Calu3 (cell line): ENCODE data around the gene HNF4A. TPM values are rescaled to one million over a fixed set of nuclear protein-coding genes. Genes with fewer than 3 reads are reported as not detected.

ENCODE experiments used
- BruUV-seq: library from RNA; stranded (reverse); fragments of 400-500 nt; replicated peaks from 2 replicates; lab custom pipeline; 2021; lab: Mats Ljungman, UMichigan
- CTCF ChIA-PET: fragments of 300-600 bp; sonication (Branson Sonifier 250); formaldehyde crosslinking; loops from one replicate; lab custom pipeline; 2022; ENCODE audit warnings: antibody characterized with exemption; lab: Charles Lee
- DNase-seq: peaks from one replicate; pipeline ENCODE4 v3.0.0; 2022
- H3K27ac Mint-ChIP-seq: one replicate; pipeline ENCODE4 v1.8.0; 2022; ENCODE audit warnings: mixed read lengths; ENCODE audit not compliant: unreplicated experiment
- H3K27me3 Mint-ChIP-seq: one replicate; pipeline ENCODE4 v1.8.0; 2022; ENCODE audit warnings: mixed read lengths; ENCODE audit not compliant: unreplicated experiment
- H3K36me3 Mint-ChIP-seq: one replicate; pipeline ENCODE4 v1.8.0; 2022; ENCODE audit warnings: mild to moderate bottlenecking, moderate library complexity, mixed read lengths; ENCODE audit not compliant: insufficient read depth, unreplicated experiment
- H3K4me1 Mint-ChIP-seq: one replicate; pipeline ENCODE4 v1.8.0; 2022; ENCODE audit warnings: mild to moderate bottlenecking, low read depth, mixed read lengths; ENCODE audit not compliant: unreplicated experiment
- H3K4me3 Mint-ChIP-seq: one replicate; pipeline ENCODE4 v1.8.0; 2022; ENCODE audit warnings: mild to moderate bottlenecking, low read depth, moderate library complexity, mixed read lengths; ENCODE audit not compliant: unreplicated experiment
- H3K9me3 Mint-ChIP-seq: one replicate; pipeline ENCODE4 v1.8.0; 2022; ENCODE audit warnings: low read depth, mixed read lengths; ENCODE audit not compliant: unreplicated experiment
- intact Hi-C: fragments of 100-400 bp; cut with micrococcal nuclease; formaldehyde crosslinking; loops from one replicate; pipeline ENCODE4 v1.10.0; 2022; ENCODE audit not compliant: unreplicated experiment
- total RNA-seq: library from RNA; stranded (reverse); gene quantifications from 2 replicates; pipeline ENCODE4 v1.2.3, GENCODE V29; 2022
- TF ChIP-seq, protein P1 (sequence below): fragments of 200-600 bp; IDR thresholded peaks from one replicate; pipeline ENCODE4 v1.8.0; 2022; ENCODE audit warnings: antibody characterized with exemption; ENCODE audit not compliant: unreplicated experiment

The HNF4A gene
- total RNA-seq, 1 experiment from 2014 or later: 27.7 TPM

DNA sequence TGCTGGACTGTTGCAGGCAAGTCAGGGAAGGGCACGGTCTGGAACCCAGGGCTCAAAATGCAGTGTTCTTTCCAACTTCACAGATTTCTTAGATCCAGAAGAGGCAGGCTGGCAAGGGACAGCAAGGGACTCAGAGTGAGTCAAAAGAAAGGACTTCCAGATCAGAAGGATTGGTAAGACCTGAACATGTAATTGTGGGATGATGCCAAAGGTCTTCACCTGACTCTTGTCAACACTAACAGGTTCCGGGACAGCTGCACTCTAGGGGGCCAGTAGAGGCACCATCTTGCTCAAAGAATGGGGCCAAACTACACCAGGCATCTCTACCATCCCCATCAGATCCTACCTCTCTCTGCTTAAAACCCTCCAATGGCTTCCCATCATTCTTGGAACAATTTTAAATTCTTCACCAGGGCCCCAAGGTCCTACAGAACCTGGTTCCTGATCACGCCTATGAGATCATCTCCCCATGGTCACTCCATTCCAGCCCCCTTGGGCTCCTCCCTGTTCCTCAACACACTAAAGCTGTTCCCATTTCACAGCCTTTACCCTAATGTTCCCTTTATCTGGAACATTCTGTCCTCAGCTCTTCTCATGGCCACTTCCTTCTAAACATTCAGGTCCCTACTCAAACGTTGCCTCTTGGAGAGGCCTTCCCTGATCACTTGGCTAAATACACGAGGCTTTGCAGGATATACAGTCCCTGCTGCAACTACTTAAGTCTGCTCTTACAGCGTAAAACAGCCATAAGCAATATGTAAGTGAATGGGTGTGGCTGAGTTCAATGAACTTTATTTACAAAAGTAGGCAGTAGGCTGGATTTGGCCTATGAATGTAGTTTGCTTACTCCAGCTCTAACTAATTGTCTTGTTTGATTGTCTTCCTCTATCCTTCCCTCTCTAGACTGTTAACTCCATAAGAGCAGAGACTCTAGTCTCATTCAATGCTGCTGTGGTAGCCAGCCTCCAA lies 90.5 kb downstream of the HNF4A start:
- intact Hi-C loops: no loop called here
- CTCF ChIA-PET: interaction anchor here (0.5 kb wide), 1 partner anchor 832 kb away, joined by 3 read pairs; no protein-coding TSS in a partner anchor
- TF ChIP-seq, protein P1, sequence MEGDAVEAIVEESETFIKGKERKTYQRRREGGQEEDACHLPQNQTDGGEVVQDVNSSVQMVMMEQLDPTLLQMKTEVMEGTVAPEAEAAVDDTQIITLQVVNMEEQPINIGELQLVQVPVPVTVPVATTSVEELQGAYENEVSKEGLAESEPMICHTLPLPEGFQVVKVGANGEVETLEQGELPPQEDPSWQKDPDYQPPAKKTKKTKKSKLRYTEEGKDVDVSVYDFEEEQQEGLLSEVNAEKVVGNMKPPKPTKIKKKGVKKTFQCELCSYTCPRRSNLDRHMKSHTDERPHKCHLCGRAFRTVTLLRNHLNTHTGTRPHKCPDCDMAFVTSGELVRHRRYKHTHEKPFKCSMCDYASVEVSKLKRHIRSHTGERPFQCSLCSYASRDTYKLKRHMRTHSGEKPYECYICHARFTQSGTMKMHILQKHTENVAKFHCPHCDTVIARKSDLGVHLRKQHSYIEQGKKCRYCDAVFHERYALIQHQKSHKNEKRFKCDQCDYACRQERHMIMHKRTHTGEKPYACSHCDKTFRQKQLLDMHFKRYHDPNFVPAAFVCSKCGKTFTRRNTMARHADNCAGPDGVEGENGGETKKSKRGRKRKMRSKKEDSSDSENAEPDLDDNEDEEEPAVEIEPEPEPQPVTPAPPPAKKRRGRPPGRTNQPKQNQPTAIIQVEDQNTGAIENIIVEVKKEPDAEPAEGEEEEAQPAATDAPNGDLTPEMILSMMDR: no peak
- Mint-ChIP-seq H3K27me3 (peaks cover 36% of the 10 kb centered on the region), H3K27ac (no peak overlapping the region), H3K36me3 (no peaks in the 10 kb centered on the region), H3K4me3 (no peak overlapping the region), H3K9me3 (no peaks in the 10 kb centered on the region), H3K4me1 (no peaks in the 10 kb centered on the region)
- no TSS peak for BruUV-seq
- no peak for DNase-seq

DNA sequence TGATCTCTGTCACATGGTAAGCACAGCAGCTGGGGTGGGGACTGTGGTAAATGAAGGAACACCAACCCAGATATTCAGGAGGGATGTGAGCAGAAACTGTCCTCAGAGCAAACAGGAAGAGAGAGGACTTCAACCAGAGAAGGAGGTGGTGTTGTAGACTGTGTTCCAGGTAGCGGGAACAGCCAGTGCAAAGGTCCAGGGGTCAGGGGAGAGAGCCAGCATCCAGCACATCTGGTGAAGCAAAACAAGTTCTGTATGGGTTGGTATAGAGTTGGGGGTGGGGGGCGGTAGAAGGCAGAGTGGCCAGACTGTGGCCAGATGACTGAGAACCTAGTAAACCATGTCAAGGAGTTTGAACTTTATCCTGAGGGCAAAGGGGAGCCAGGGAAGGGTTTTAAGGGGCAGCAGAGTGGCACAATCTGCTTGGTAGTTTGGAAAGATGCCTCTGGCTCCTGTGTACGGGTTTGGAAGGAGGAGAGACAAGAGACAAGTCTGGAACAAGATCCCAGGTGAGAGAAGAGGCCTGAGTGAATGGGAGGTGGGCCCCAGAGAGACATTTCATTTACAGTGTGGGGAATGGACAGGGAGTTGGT lies 92.4 kb downstream of the HNF4A start:
- H3K9me3 Mint-ChIP-seq: no peaks in the 10 kb centered on the region
- intact Hi-C loops: no loop called here
- no TSS peak for BruUV-seq
- CTCF ChIA-PET: no interaction called here
- no peaks in the 10 kb centered on the region for H3K36me3 Mint-ChIP-seq
- H3K27ac Mint-ChIP-seq: no peak overlapping the region
- no peak for DNase-seq
- TF ChIP-seq, protein P1: no peak
- H3K27me3 Mint-ChIP-seq: peaks cover 43% of the 10 kb centered on the region
- no peak overlapping the region for H3K4me3 Mint-ChIP-seq
- H3K4me1 Mint-ChIP-seq: no peaks in the 10 kb centered on the region

DNA sequence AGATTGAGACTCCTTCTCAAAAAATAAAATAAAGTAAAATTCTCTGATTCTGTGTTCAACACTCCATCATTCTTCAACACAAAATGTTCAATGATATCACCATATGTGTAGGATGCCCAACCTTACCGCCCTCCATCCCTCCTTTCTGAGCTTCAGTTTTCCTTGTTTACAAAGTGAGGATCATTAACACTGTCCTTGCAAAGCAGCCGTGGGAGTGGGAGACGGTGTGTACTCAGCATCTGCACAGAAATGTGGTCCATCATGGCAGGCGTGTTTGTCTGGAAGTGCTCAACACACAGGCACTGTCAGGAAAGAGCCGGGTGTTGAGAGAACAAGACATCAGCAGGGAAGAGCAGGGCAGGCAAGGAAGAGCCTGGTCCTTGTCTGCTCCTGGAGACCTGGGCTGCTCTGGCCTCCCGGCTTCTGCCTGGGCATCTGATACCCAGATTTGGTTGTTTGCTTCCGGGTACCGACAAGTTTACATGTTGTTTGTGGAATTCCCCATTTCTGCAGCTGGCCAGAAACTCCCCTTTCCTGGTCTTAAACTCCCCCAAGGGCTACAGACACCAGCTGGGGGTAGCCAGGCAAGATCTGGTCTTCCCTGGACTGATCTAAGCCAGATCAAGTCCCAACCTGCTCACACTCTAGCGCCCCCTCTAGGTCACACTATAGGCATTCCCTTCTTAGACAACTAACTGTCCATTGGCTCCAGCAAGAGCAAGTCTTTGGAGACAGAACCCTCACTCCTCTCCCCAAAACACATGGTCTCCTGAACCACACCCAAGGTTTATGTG lies 93.5 kb downstream of the HNF4A start:
- H3K27me3 Mint-ChIP-seq: peaks cover 43% of the 10 kb centered on the region
- CTCF ChIA-PET: interaction anchor here (0.5 kb wide), 1 partner anchor 61 kb away, joined by 4 read pairs; no protein-coding TSS in a partner anchor
- no TSS peak for BruUV-seq
- no peaks in the 10 kb centered on the region for H3K4me1 Mint-ChIP-seq
- no peak overlapping the region for H3K4me3 Mint-ChIP-seq
- no peaks in the 10 kb centered on the region for H3K36me3 Mint-ChIP-seq
- intact Hi-C loops: no loop called here
- H3K9me3 Mint-ChIP-seq: no peaks in the 10 kb centered on the region
- DNase-seq: peak; percentile 34
- no peak overlapping the region for H3K27ac Mint-ChIP-seq
- TF ChIP-seq, protein P1: peak; percentile 43

DNA sequence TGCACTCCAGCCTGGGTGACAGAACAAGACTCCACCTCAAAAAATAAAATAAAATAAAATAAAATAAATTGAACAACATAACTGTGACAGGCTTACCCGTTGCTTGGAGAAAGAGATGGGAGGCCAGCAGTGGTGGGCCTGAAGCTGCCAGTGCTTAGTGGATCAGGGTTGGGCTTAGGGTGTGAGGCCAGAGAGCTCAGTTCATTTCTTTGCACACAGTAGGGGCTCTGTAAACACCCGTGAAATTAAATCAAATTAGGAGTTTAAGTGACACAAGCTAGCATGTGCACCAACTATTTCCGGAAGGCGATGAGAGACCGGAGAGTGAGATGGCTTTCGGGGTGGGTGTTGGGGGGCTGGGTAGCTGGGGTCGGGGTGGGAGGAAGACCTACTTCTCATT lies 94.4 kb downstream of the HNF4A start:
- peaks cover 43% of the 10 kb centered on the region for H3K27me3 Mint-ChIP-seq
- no peak for DNase-seq
- H3K9me3 Mint-ChIP-seq: no peaks in the 10 kb centered on the region
- BruUV-seq: no TSS peak
- H3K27ac Mint-ChIP-seq: no peak overlapping the region
- CTCF ChIA-PET: interaction anchor here (0.6 kb wide), 1 partner anchor 19 kb away, joined by 3 read pairs; no protein-coding TSS in a partner anchor
- intact Hi-C loops: no loop called here
- H3K36me3 Mint-ChIP-seq: no peaks in the 10 kb centered on the region
- H3K4me3 Mint-ChIP-seq: no peak overlapping the region
- TF ChIP-seq, protein P1: no peak
- H3K4me1 Mint-ChIP-seq: no peaks in the 10 kb centered on the region
